Pancreas (tissue), 10 donors: Measurements from ENCODE around the gene NDUFS6. TPM values are rescaled to one million over a fixed set of nuclear protein-coding genes. Genes with fewer than 3 reads are reported as not detected.

Experiments
- ATAC-seq, 4 donors: fragments of 200-7000 bp; cut with Tn5 transposase; one replicate each; pipeline versions ENCODE4 v1.8.0 to v1.9.1; 2020; ENCODE audit warnings: mild to moderate bottlenecking in 4 of 4, moderate library complexity in 4 of 4
- DNase-seq, 6 donors: peaks; one replicate each; pipeline ENCODE4 v3.0.0-alpha.2; 2020
- FAIRE-seq: peaks from 2 replicates; lab custom pipeline; 2012; peaks lifted over from hg19 to GRCh38; lab: Jason Lieb, UNC
- H3K27ac ChIP-seq, 4 donors: fragments of 200-600 bp; sonication (generic); 1 replicate in 3 of 4; 2 replicates in 1 of 4; pipeline versions ENCODE4 v1.5.0 to v1.8.0; 2020
- H3K27me3 ChIP-seq, 4 donors: fragments of 200-600 bp; one replicate each; pipeline ENCODE4 v1.8.0; 2021
- H3K36me3 ChIP-seq, 3 donors: fragments of 200-600 bp; sonication (generic) in 1 of 3; one replicate each; pipeline versions ENCODE4 v1.5.0 to v1.8.0; 2020 to 2021
- H3K4me1 ChIP-seq, 3 donors: fragments of 200-600 bp; one replicate each; pipeline ENCODE4 v1.8.0; 2021
- H3K4me3 ChIP-seq, 4 donors: fragments of 200-600 bp; sonication (generic) in 2 of 4; one replicate each; pipeline versions ENCODE4 v1.5.0 to v1.8.0; 2020 to 2021
- H3K9me3 ChIP-seq, 4 donors: fragments of 200-600 bp; one replicate each; pipeline ENCODE4 v1.8.0; 2021
- CTCF ChIP-seq, 4 donors: fragments of 200-600 bp; sonication (generic) in 3 of 4; IDR thresholded peaks; one replicate each; pipeline versions ENCODE4 v1.5.0 to v1.8.0; 2021; ENCODE audit warnings: antibody characterized with exemption in 4 of 4
- WGBS, 2 donors: extraction: QIAGEN DNeasy Blood & Tissue Kit; methylation state at CpG; one replicate each; pipeline ENCODE4 v1.1.7; 2013; 5-methylcytosine and 5-hydroxymethylcytosine counted together
- intact Hi-C, 3 donors: fragments of 100-400 bp; cut with DNase I; formaldehyde crosslinking; loops; one replicate each; pipeline versions ENCODE4 v1.11.1 to v1.14.2; 2022
- polyA plus RNA-seq, 2 donors: library from polyadenylated mRNA; stranded (reverse); fragments of 200-250 nt; gene quantifications; one replicate each; pipeline ENCODE4 v1.2.3, GENCODE V29; 2013
- total RNA-seq, 6 donors: library from RNA; stranded (reverse); fragmentation: NEBNext Ultra II Directional in 4 of 6; extraction: Animal tissue kit (Norgen Biotek cat#: 25700) in 4 of 6; gene quantifications; one replicate each; pipeline versions ENCODE4 v1.2.1 to v1.2.4, GENCODE V29; 2021 to 2023
- donor health status: healthy with polysubstance abuse.
- donor health status: DM: no; HTN: no; CAD: no; lungs with moderate emphysema.
- donor health status: DM: no; HTN: no; CAD: no.
- donor health status: control.
- donor health status: control.
- donor health status: Bipolar disorder and iron deficiency.
- donor health status: DM: yes; HTN: yes; CAD: no.
- donor health status: DM: no; HTN: no; CAD: no.
- donor health status: DM: no; HTN: no; CAD: no.
- donor health status: DM: yes; HTN: yes; CAD: no.

NDUFS6 gene
- total and polyA plus RNA-seq, 8 donors, result 8.2 to 41.9 (median 14.2) TPM

GRCh38 chr5:1831677-1832313 lies 30.6 kb downstream of the NDUFS6 start:
- ATAC-seq, result no peak
- Histone ChIP-seq H3K9me3 (no peaks in the 10 kb centered on the region), H3K27me3 (no peaks in the 10 kb centered on the region), H3K27ac (no peak overlapping the region), H3K36me3 (no peaks in the 10 kb centered on the region), H3K4me3 (no peak overlapping the region), H3K4me1 (no peaks in the 10 kb centered on the region)
- TF ChIP-seq CTCF (IDR thresholded peaks at IDR 0.05), result no peak
- no peak for DNase-seq
- 48 to 51% methylated on average over 14 of the region's 14 CpGs for WGBS, 2 donors
- FAIRE-seq, result no peak
- intact Hi-C loops, result no loop called here

GRCh38 chr5:1832511-1833250 lies 31.5 kb downstream of the NDUFS6 start:
- DNase-seq, result no peak
- no peak for FAIRE-seq
- Histone ChIP-seq H3K4me3 (no peak overlapping the region), H3K9me3 (no peaks in the 10 kb centered on the region), H3K4me1 (no peaks in the 10 kb centered on the region), H3K27ac (no peak overlapping the region), H3K36me3 (no peaks in the 10 kb centered on the region), H3K27me3 (no peaks in the 10 kb centered on the region)
- TF ChIP-seq CTCF (IDR thresholded peaks at IDR 0.05), result no peak
- WGBS, 2 donors, result 70 to 75% methylated on average over 28 of the region's 28 CpGs
- intact Hi-C loops, result no loop called here
- ATAC-seq, result no peak

- H3K36me3 ChIP-seq, result no peaks in the 10 kb centered on the region
- H3K27me3 ChIP-seq, result no peaks in the 10 kb centered on the region
- intact Hi-C loops, result no loop called here
- no peak for DNase-seq
- WGBS, 2 donors, result 66 to 81% methylated on average over 15 to 16 of the region's 16 CpGs
- H3K27ac ChIP-seq, result no peak overlapping the region
- FAIRE-seq, result no peak
- no peaks in the 10 kb centered on the region for H3K9me3 ChIP-seq
- no peak overlapping the region for H3K4me3 ChIP-seq
- no peak for ATAC-seq
- H3K4me1 ChIP-seq, result no peaks in the 10 kb centered on the region
- TF ChIP-seq CTCF (IDR thresholded peaks at IDR 0.05), result no peak
Observed at GRCh38 chr5:1833264-1834021, 32.2 kb downstream of the NDUFS6 start.

GRCh38 chr5:1834022-1834551 lies 32.9 kb downstream of the NDUFS6 start:
- no peak for FAIRE-seq

More at GRCh38 chr5:1834022-1834551, 32.9 kb downstream of the NDUFS6 start:
- Histone ChIP-seq H3K4me3 (no peak overlapping the region), H3K27me3 (no peaks in the 10 kb centered on the region), H3K27ac (no peak overlapping the region), H3K4me1 (no peaks in the 10 kb centered on the region), H3K36me3 (no peaks in the 10 kb centered on the region), H3K9me3 (no peaks in the 10 kb centered on the region)
- WGBS, 2 donors, result 74 to 79% methylated on average over 22 of the region's 22 CpGs
- intact Hi-C loops, result no loop called here
- no peak for TF ChIP-seq CTCF (IDR thresholded peaks at IDR 0.05)
- no peak for DNase-seq
- no peak for ATAC-seq
